Measurements from ENCODE around the gene ITFG1. TPM values are rescaled to one million over a fixed set of nuclear protein-coding genes. Genes with fewer than 3 reads are reported as not detected.

Gene ITFG1
- total and polyA plus RNA-seq, 2 of the 8 experiments (the other 6 are each of a cell fraction or from before 2014, with no cell fraction given) = 13.8 to 22.2 TPM

DNA sequence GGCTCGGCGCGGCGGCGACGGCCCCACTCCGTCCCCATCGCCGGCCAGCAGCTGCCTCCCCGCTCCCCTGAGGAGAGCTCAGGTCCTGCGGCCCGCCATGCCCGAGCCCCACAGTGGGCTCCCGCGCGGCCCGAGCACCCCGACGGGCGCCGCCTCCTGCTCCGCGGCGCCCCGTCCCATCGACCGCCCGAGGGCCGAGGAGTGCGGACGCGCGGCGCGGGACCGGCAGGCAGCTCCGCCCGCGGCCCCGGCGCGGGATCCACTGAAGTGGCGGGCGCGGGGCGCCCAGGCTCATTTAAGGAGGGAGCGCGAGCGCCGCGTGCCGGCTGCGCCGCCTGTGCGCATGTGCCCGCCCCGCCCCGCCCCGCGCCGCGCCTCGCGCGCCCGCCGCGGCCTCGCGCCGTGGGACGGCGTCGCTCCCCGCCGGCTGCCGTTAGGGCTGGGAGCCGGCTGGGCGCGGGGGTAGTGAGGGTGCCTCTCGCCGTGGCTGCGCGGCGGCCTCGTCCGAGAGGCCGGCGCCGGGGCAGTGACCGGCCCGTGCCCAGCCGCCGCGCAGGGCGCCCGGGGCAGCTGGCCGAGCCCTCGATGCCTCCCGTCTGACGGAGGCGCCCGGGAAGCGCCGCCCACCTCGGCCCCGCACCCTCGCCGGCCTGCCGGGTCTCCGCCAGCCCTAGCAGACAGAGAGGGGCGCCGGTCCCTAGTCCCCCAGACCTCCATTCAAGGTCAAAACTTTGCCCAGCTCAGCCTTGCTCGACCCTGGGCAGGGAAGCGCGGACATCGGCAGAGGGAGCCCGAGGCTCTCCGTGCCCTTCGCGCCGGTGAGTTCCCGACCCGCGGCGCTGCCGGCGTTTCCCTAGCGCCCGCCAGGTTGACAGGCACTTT, 316.9 kb downstream of the ITFG1 start, which contains the start of gene NETO2 (continued):
- TF ChIP-seq SIN3A (conservative IDR thresholded peaks at IDR 0.05 in 1 of 2, IDR thresholded peaks at IDR 0.05 in 1 of 2; ENCODE audit: low read depth in 1 of 2, low read length in 2 of 2) = no peak
- TF ChIP-seq TAF7 (optimal IDR thresholded peaks at IDR 0.05; ENCODE audit: borderline replicate concordance, low read depth, low read length) = no peak
- no peak for TF ChIP-seq SP2 (IDR thresholded peaks at IDR 0.05; ENCODE audit: low read length)
- TF ChIP-seq SAP30 (IDR thresholded peaks at IDR 0.05; ENCODE audit: insufficient read depth, insufficient replicate concordance, low read length) = no peak
- TF ChIP-seq TEAD4 (IDR thresholded peaks at IDR 0.05; ENCODE audit: low read depth, low read length) = no peak
- TF ChIP-seq SIRT6 (IDR thresholded peaks at IDR 0.05; ENCODE audit: low read length) = no peak
- TF ChIP-seq SP1 (IDR thresholded peaks at IDR 0.05; ENCODE audit: low read depth, low read length) = no peak
- TF ChIP-seq POLR2A (IDR thresholded peaks at IDR 0.05; ENCODE audit: control extremely low read depth in 1 of 2, low read depth in 2 of 2, low read length in 2 of 2) = peak in 1 of 2 experiments; percentile 39; a peak in 1 of 3 replicates
- peak; percentile 76 to 80 for TF ChIP-seq RAD21 (IDR thresholded peaks at IDR 0.05 in 1 of 2, conservative IDR thresholded peaks at IDR 0.05 in 1 of 2; ENCODE audit: low read depth in 2 of 2, low read length in 2 of 2)
- TF ChIP-seq, protein P1, sequence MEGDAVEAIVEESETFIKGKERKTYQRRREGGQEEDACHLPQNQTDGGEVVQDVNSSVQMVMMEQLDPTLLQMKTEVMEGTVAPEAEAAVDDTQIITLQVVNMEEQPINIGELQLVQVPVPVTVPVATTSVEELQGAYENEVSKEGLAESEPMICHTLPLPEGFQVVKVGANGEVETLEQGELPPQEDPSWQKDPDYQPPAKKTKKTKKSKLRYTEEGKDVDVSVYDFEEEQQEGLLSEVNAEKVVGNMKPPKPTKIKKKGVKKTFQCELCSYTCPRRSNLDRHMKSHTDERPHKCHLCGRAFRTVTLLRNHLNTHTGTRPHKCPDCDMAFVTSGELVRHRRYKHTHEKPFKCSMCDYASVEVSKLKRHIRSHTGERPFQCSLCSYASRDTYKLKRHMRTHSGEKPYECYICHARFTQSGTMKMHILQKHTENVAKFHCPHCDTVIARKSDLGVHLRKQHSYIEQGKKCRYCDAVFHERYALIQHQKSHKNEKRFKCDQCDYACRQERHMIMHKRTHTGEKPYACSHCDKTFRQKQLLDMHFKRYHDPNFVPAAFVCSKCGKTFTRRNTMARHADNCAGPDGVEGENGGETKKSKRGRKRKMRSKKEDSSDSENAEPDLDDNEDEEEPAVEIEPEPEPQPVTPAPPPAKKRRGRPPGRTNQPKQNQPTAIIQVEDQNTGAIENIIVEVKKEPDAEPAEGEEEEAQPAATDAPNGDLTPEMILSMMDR (IDR thresholded peaks at IDR 0.05; ENCODE audit: control extremely low read depth in 1 of 3, insufficient read depth in 1 of 3, low read depth in 1 of 3, low read length in 3 of 3) = peak; percentile 66 to 77 (median 77)
- no peak for TF ChIP-seq BCL11A (IDR thresholded peaks at IDR 0.05; ENCODE audit: low read depth in 2 of 2, low read length in 2 of 2)
- TF ChIP-seq EGR1 (IDR thresholded peaks at IDR 0.05; ENCODE audit: borderline replicate concordance, low read depth, low read length) = no peak
- TF ChIP-seq TBP (IDR thresholded peaks at IDR 0.05; ENCODE audit: low read depth, low read length) = peak; percentile 40; the same call in 1 of the 2 replicates
- TF ChIP-seq, protein P2, sequence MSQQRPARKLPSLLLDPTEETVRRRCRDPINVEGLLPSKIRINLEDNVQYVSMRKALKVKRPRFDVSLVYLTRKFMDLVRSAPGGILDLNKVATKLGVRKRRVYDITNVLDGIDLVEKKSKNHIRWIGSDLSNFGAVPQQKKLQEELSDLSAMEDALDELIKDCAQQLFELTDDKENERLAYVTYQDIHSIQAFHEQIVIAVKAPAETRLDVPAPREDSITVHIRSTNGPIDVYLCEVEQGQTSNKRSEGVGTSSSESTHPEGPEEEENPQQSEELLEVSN (IDR thresholded peaks at IDR 0.05) = peak; percentile 82
- no peak for TF ChIP-seq MAFK (IDR thresholded peaks at IDR 0.05; ENCODE audit: low read depth, low read length)
- TF ChIP-seq GTF2F1 (IDR thresholded peaks at IDR 0.05; ENCODE audit: borderline replicate concordance, low read depth, low read length) = no peak
- TF ChIP-seq POLR2AphosphoS5 (IDR thresholded peaks at IDR 0.05; ENCODE audit: low read depth, low read length) = no peak
- TF ChIP-seq TAF1 (IDR thresholded peaks at IDR 0.05; ENCODE audit: low read depth, low read length) = peak; percentile 49
- TF ChIP-seq SP4 (IDR thresholded peaks at IDR 0.05; ENCODE audit: low read length) = no peak
- TF ChIP-seq NRF1 (IDR thresholded peaks at IDR 0.05; ENCODE audit: low read depth, low read length) = peak; percentile 26; the same call in 1 of the 2 replicates
- peak; percentile 62 for TF ChIP-seq KDM4A (IDR thresholded peaks at IDR 0.05; ENCODE audit: low read depth, low read length, severe bottlenecking)

All from H1 (cell line).